NCI-H146 (cell line): ENCODE data around the gene IRS2.

Source experiments
- DNase-seq: peaks from one replicate; lab custom pipeline; 2025; lab: John Stamatoyannopoulos, UW

Gene IRS2

DNA sequence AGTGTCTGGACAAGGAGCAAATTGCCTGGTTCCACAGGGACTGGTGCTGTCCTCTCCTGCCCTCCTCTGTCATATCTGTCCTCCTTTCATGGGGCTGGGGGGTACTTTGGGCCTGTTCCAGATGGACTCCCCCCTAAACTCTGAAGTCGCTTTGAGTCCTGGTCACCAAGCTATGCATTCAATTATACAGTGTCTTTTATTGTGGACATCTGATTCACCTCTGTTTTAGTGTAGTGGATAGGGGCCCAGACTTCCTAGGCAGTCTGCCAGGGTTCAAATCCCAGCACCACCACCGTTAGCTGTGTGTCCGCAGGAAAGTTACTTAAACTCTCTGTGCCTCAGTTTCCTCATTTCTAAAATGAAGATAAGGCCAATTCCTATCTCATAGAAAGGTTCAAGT is 21.0 kb upstream of the IRS2 start:
- DNase-seq, result no peak

DNA sequence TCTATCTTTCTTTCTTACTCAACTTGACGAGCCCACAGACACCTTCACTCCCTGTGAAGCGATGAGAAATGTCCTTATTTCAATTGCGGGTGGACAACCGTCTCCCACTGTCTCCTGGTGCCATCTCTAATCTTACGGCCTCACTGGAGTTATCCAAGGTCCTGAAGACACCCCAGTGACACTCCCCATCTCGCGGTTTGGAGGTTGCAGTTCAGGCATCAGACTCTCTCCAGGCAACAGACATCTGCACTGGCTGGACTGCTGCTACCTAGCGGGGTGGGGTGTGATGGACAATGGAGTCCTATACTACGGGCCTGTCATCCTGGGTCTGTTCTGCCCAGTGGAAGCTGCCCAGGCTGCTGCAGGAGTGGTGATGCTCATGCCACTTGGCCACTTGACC is 18.3 kb upstream of the IRS2 start:
- DNase-seq, result no peak

DNA sequence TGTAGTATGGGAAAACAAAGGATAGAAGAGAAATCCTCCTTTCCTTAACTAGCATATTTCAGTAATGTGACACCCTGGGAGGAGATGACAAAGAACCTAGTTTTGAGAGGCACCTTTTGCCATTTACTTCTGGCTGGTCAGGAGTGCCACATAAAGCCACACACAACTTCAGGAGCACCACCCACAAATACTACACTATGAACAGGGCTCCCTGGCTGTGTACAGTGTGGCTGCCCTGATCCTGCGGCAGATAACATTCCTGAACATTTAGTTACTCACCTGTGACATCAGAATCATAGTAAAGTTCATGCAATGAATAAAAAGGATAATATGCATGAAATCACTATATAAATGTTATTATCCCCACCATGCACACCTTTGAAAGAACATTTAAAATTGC is 17.4 kb upstream of the IRS2 start:
- DNase-seq, result no peak

DNA sequence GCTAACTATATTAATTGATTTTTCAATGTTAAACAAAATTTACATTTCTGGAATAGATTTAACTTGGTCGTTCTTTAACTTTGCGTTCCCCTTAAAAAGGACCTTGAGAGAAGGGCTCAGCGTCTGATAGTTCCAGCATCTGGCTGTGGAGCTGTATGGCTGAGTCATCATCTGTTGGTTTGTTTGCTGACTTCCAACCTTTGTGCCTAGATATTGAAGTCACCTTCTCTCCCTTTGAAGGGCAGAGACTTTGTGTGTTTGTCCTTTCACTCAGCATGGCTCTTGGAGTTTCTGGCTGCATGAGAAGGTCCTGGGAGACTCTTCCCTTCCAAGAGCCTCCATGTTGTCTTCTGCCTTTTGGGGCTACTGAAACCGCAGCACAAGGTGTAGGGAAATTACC is 16.6 kb upstream of the IRS2 start:
- DNase-seq, result no peak

DNA sequence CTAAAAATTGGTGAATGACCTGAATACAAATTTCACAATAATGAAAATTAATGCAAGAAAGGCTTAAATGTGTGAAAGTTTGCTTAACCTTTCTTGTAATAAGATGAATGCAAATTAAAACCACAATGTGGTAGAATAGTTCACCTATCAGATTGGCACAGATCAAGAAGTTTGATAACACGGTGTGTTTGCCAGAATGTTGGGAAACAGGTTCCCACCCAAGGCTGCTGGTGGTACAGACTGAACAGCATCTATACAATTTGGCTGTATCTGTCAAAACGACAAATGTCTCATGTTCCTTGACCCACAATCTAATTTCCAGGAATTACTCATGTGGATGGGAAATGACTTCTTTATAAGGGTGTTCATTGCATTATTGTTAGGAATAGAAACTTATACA is 8.6 kb upstream of the IRS2 start:
- DNase-seq, result no peak

DNA sequence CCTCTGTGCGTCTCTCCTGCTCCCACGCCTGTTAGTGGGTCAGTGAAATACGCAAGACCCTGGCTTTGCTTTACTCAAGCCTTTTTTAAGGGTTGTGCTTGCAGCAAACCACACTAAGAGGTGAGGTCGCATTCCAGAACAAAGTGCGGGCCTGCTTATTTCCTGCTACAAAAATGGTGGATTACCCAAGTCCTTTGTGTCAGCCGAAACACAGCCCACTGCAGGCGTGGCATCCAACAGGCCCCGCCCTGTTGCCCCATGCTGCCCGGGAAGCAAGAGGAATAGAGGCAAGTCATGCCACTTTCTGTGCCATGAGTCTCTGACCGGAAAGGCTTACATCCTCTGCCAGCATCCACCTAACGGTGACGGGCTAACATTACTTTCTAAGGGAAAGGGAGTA is 7.7 kb upstream of the IRS2 start:
- DNase-seq, result no peak

DNA sequence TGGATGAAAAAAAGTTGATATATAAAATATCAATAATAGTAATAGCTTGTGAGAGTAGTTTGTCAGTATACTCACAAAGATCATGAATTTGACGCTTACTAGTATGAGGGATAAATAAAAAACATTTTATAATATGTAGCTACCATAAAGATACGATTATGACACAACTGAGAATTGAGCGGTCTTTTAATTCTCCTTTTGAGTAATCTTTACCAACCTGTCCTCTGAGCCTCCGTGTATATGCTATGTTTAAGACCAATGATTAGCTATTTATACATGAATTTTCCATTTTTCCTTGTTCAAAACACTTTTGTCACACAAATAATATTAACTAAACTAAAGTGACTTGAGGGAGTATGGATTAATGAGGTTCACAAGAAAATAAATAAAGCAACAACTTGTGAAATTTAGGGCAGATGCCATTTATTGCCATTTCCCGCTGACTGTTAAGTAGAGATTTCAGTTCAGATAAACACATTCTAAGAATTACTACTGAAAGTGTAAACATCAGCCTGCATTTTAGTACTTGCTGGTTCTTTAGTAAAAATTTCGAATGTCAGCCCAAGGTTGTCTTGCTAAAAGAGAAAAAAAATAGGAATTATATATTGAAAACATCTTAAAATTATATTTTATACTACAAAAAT is 6.2 kb upstream of the IRS2 start:
- DNase-seq, result no peak

DNA sequence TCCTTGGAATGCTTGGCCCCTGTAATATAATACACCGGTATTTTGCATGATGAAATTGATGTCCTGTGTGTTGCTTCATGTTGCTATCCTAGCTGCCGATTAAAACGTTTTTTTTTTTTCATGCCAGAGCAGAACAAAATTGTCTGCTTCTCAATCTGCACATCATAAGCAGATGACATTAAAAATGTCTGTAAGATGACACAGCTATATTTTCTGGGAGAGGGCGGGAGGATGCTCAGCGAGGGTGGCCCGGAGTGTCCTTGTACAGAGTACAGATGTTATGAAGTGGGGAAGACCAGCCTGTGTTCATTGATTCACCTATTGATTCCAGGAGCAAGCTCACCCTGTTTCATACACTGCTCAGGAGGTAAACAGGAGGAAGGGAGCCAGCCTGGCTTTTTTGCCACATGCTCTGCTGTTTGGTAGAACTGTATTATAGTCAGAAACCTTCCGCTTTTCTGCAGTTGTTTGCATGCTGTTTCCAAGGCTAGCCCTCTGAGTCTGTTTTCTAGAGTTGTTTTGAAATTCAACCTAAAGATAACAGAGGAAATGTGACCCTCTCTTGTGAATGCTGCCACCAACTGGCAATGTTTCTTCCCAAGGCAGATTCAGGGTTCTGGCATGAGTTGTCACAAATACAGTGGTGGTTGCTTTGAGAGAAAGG is 4.7 kb upstream of the IRS2 start:
- peak; percentile 64 for DNase-seq

DNA sequence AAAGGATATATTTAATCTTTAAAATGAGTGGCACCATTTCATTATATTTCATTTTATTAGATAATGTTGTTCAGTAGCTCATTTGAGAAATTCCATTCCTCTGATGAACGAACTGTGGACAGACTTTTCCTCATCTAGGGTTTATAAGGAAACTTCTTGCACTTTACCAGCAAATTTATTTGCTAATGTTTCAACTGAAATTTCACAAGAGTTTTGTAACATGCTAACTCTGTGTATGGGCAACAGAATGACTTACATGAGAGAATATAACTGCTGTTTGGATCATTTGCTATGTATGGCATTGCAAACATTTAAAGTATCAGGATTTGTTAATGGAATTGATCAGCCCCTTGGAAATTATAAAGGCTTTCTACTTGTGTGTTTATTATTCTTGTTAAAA is 3.7 kb upstream of the IRS2 start:
- DNase-seq, result no peak

DNA sequence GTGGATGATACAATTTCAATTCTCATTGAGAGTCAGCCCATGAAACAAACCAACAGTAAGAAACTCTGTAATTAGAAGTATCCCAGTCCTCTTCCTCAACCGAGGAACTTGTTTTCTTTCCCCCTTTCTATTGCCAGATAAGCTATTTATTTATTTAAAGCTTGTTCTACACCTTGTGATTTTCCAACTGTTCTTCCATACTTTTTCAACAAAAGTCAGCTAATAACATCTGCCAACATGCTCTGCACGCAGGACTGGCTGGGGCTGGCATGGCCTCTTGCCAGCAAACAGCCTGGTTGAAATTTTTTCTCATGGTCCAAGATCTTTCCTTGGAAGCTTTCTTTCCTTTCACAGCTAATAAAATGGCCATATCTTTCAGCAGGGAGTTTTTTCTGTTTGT is 2.9 kb upstream of the IRS2 start:
- no peak for DNase-seq

DNA sequence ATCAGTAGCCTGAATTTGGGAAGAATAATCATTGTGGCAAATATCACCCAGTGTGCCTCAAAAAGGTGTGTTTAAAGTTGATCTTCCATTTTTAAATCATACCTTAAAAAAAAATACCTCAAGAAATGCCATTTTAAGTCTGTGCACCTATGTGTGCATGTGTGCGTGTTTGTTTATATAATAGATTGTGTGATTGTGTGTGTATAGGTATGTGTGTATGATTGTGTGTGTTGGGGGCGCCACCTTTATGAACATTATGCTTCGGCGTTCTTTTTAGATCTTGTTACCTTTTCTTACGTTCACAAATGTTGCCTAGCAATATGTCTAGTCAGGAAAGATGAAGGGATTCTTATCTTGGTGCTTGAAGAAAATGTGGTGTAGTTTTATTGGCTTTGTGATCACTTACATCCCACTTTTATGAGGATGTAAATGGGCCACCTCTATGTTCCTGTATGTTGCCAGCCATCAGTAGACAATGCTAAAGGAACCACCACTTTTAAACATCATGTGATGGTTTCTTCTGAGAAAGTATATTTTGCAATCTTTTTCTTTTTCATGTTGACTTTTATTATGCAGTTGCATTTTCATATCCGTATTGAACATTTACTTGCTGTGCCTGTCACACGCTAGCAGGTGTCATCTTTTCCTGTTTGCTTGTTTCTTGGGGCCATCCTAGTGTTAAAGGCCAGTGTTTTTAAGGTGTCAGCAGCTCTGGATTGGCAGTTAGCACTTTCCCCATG is 2.2 kb upstream of the IRS2 start:
- DNase-seq, result no peak

DNA sequence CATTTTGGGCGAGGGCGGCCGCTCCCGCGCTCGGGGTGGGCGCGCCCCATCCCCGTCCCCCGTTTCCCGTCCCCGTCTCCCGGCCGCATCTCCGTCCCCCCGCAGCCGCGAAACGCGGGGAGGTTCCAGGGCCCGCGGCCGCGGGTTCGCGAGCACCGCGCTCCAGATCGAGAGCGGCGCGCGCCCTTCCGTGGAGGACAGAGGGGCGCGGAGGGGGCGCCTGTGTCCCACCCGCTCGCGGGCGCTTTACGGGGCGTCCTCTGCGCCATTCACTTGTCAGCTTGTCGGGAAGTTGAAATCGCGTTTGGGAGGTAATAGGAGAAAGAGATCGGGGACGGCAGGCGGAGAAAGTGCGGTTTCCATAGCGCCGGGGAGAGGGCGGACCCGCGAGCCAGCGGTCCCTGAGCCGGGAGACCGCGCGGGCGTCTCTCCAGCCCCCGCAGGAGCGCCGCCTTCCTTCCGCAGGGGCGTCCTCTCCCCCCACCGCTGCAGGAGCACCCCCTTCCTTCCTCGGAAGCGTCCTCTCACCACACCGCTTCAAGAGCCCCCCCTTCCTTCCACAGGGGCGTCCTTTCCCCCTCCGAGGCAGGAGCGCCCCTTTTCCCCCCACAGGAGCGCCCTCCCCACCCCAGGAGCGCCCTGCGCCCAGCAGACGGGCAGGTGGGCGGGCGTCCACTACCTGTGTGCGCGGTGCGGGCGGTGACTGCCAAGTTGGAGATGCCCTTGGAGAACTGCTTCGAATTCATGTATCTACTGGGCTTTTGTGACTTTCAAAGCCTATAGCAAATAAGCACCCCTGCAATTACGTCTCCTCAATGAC is 962 bp upstream of the IRS2 start:
- DNase-seq, result peak; percentile 87

DNA sequence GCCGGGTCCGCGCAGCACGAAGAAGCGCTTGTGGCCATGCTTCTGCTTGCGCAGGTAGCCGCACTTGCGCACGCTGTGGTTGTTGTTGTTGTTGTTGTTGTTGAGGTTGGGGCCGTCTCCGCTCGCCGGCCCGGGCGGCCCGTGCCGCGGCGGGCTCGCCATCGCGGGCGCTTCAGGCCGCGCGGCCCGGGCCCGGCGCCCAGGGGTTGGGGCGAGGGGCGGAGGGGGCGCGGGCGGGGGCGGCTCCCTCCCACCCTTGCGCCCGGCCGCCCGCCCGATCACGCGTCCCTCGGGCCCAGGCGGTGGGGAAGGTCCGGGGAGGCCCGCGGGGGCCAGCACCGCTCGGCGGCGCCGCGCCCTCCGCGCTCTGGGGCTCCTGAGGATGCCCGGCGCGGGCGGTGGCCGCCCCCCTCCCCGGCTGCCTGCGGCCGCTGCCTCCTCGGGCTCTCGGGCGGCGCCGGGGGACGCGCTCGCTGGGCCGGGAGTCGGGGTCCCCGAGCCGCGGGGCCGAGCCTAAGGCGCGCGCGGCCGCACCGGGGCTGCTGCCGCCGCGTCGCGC is 412 bp downstream of the IRS2 start:
- DNase-seq, result peak; percentile 71

DNA sequence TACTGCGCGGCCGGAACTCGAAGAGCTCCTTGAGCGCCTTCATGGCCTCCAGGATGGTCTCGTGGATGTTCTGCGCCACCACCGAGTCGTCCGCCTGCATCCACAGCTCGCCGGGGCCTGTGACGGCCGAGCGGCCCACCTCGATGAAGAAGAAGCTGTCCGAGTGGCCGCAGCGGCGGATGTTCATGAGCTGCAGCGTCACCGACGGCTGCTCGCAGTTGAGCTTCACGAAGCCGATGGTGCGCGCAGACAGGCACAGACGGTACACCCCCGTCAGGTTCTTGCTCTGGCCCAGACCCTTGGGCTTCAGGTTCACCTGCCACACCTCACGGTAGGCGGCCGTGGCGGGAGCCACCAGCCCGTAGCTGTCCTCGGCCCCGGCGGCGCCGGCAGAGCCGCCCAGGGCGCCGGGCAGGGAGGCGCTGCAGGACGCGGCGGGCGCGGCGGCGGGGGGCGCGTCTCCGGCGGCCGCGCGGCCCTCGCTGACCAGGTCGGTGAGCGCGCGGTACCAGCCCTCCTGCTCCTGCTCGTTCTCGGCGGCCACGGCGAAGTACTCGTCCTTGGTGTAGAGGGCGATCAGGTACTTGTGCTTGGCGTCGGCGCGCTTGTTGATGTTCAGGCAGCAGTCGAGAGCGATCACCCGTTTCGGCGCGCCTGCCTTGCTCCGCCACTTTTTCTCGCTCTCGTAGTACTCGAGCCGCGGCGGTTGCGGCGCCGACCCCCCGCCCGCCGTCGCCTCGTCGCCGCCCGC is 1.1 kb downstream of the IRS2 start:
- DNase-seq, result peak; percentile 78

DNA sequence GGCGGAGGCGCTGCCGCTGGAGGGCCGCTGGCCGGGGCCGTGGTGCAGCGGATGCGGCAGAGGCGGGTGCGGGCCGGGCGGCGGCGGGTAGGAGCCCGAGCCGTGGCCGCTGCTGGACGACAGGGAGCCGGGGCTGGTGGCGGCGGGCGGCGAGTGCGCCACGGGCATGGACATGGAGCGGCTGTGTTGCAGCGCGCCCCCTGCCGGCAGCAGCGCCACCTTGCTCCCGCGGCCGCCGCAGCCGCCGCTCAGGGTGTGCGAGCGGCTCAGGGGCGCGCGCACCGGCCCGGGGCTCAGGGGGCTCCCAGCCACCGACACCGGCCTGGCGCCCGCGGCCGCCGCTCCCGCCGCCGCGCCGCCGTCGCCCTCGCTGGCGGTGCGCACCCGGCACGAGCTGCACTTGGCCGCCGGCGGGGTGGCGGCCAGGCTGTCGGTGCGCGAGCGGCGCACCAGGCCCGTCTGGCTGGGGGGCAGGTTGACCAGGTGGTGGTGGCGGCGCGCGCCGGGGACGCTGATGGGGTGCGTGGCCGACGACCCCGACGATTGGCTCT is 1.7 kb downstream of the IRS2 start:
- DNase-seq, result peak; percentile 83

DNA sequence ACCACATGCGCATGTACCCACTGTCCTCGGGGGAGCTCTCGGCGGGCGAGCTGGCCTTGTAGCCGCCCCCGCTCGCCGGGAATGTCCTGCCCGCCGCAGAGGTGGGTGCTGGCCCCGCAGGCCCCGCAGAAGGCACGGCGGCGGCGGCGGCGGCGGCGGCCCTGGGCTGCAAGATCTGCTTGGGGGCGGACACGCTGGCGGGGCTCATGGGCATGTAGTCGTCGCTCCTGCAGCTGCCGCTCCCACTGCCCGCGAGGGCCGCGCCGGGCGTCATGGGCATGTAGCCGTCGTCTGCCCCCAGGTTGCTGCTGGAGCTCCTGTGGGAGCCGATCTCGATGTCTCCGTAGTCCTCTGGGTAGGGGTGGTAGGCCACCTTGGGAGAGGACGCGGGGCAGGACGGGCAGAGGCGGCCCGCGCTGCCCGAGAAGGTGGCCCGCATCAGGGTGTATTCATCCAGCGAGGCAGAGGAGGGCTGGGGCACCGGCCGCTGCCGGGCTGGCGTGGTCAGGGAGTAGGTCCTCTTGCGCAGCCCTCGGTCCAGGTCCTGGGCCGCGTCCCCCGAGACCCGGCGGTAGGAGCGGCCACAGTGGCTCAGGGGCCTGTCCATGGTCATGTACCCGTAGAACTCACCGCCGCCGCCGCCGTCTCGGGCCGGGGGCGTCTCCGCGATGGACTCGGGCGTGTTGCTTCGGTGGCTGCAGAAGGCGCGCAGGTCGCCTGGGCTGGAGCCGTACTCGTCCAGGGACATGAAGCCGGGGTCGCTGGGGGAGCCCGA is 2.4 kb downstream of the IRS2 start:
- no peak for DNase-seq

DNA sequence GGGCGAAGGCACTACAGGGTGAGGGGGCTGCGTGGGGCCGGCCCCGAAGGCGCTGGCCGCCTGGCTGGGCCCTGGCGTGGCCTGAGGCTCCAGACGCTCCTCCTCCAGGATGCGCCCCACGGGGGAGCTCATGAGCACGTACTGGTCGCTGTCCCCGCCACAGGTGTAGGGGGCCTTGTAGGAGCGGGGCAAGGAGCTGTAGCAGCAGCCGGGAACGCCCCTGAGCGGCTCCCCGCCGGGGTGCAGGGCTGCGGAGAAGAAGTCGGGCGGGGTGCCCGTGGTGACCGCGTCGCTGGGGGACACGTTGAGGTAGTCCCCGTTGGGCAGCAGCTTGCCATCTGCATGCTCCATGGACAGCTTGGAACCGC is 3.0 kb downstream of the IRS2 start:
- no peak for DNase-seq

DNA sequence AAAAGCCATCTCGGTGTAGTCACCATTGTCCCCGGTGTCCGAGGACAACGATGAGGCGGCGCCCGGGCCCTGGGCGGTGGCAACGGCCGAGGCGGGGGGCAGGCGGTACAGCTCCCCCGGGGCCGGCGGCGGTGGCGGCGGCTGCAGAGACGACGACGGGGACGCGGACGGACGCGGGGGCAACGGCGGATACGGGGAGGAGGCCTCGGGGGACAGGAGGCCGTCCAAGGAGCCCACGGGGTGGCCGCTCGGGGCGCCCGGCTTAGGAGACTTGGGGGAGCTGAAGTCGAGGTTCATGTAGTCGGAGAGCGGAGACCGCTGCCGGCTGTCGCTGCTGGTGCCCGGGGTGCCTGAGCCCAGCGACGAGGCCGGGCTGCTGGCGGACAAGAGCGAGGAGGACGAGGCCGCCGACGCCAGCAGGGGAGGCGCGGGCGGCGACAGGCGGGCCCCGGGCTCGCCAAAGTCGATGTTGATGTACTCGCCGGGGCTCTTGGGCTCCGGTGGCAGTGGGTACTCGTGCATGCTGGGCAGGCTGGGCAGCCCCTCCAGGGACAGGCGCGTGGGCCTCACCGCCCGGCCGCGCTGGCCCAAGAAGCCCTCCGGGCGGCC is 3.5 kb downstream of the IRS2 start:
- DNase-seq, result no peak

DNA sequence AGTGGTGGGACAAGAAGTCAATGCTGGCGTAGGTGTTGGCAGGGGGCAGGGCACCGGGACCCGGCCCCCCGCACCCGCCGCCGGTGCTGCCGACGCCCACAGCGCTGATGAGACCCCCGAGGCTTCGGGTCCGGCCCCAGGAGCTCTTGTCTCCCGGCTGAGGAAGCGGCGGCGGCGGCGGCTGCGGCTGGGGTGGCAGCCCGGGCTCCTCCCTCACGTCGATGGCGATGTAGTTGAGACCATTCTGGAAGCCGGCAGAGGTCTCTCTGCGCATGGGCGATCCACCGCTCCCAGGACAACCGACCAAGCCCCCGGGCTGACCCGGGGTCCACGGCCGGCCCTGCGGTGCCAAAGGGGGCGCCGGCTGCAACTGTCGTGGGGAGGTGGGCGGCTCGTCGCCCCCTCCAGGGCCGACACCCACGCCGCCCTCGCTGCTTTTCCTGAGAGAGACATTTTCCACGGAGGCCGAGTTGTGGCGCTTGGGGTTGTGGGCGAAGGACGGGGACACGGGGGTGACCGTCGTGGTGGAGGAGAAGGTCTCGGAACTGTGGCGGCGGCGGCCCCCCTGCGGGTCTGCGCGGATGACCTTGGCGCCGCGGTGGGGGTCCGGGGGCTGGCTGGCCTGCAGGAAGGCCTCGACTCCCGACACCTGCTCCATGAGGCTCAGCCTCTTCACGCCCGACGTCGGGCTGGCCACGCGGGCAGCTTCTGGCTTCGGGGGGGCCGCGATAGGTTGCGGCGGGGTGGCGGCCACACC is 4.1 kb downstream of the IRS2 start:
- DNase-seq, result no peak
